ES-I3 (cell line): Measurements from ENCODE around the gene FBN1.
A peak's percentile ranks its signal among the peaks of the same experiment; 100 is the strongest.

Source experiments
- H3K36me3 ChIP-seq: 2 replicates; pipeline ENCODE4 v1.6.1; 2013; ENCODE audit warnings: mild to moderate bottlenecking, low read length, control low read depth, moderate library complexity; ENCODE audit not compliant: insufficient read depth
- H3K4me1 ChIP-seq: 2 replicates; pipeline ENCODE4 v1.6.1; 2013; ENCODE audit warnings: mild to moderate bottlenecking, control low read depth, low read length; ENCODE audit not compliant: insufficient read depth
- H3K9ac ChIP-seq: 2 replicates; pipeline ENCODE4 v1.6.1; 2013; ENCODE audit warnings: low read depth, mild to moderate bottlenecking, low read length, moderate library complexity
- H3K9me3 ChIP-seq: 2 replicates; pipeline ENCODE4 v1.6.1; 2013; ENCODE audit warnings: mild to moderate bottlenecking, low read length, moderate library complexity; ENCODE audit not compliant: control insufficient read depth, insufficient read depth

The FBN1 gene

GRCh38 chr15:48645558-48646330 lies at the start of gene FBN1:
FBN1 (minus strand) TSS chr15:48645709; CDS start chr15:48644769, 940 bp downstream.
- Histone ChIP-seq H3K4me1 (0 out of 2 replicates have a peak, but pooled peaks cover 5% of the 10 kb centered on the region), H3K36me3 (no peaks in the 10 kb centered on the region), H3K9me3 (no peaks in the 10 kb centered on the region), H3K9ac (peak within 1 kb of the TSS; percentile 89)

- Histone ChIP-seq H3K36me3 (no peaks in the 10 kb centered on the region), H3K4me1 (no peaks in the 10 kb centered on the region), H3K9me3 (no peaks in the 10 kb centered on the region), H3K9ac (no peak overlapping the region)
These were observed 48.0 kb upstream of the FBN1 start for GRCh38 chr15:48693484-48693883.

GRCh38 chr15:48688493-48688892 lies 43.0 kb upstream of the FBN1 start:
- Histone ChIP-seq H3K9me3 (no peaks in the 10 kb centered on the region), H3K36me3 (no peaks in the 10 kb centered on the region), H3K4me1 (no peaks in the 10 kb centered on the region)

GRCh38 chr15:48683991-48684765 lies 38.7 kb upstream of the FBN1 start:
- Histone ChIP-seq H3K9me3 (no peaks in the 10 kb centered on the region), H3K36me3 (no peaks in the 10 kb centered on the region), H3K9ac (no peak overlapping the region), H3K4me1 (no peaks in the 10 kb centered on the region)

More at GRCh38 chr15:48688493-48688892, 43.0 kb upstream of the FBN1 start:
- H3K9ac ChIP-seq = no peak overlapping the region

GRCh38 chr15:48682942-48683651 lies 37.6 kb upstream of the FBN1 start:
- Histone ChIP-seq H3K36me3 (no peaks in the 10 kb centered on the region), H3K4me1 (no peaks in the 10 kb centered on the region), H3K9me3 (no peaks in the 10 kb centered on the region), H3K9ac (no peak overlapping the region)

- Histone ChIP-seq H3K36me3 (no peaks in the 10 kb centered on the region), H3K9me3 (no peaks in the 10 kb centered on the region), H3K4me1 (no peaks in the 10 kb centered on the region), H3K9ac (no peak overlapping the region)
These were observed 35.8 kb upstream of the FBN1 start for GRCh38 chr15:48681353-48681752.

GRCh38 chr15:48680841-48681240 lies 35.3 kb upstream of the FBN1 start:
- H3K4me1 ChIP-seq = no peaks in the 10 kb centered on the region
- H3K9me3 ChIP-seq = no peaks in the 10 kb centered on the region
- H3K36me3 ChIP-seq = no peaks in the 10 kb centered on the region
- H3K9ac ChIP-seq = no peak overlapping the region

GRCh38 chr15:48679952-48680351 lies 34.4 kb upstream of the FBN1 start:
- Histone ChIP-seq H3K36me3 (no peaks in the 10 kb centered on the region), H3K9ac (no peak overlapping the region), H3K4me1 (no peaks in the 10 kb centered on the region), H3K9me3 (no peaks in the 10 kb centered on the region)

GRCh38 chr15:48678851-48679250 lies 33.3 kb upstream of the FBN1 start:
- no peak overlapping the region for H3K9ac ChIP-seq
- no peaks in the 10 kb centered on the region for H3K36me3 ChIP-seq
- no peaks in the 10 kb centered on the region for H3K9me3 ChIP-seq
- H3K4me1 ChIP-seq = no peaks in the 10 kb centered on the region

- Histone ChIP-seq H3K9ac (no peak overlapping the region), H3K36me3 (no peaks in the 10 kb centered on the region), H3K4me1 (no peaks in the 10 kb centered on the region), H3K9me3 (no peaks in the 10 kb centered on the region)
These were observed 32.3 kb upstream of the FBN1 start for GRCh38 chr15:48677821-48678220.

GRCh38 chr15:48675436-48675835 lies 29.9 kb upstream of the FBN1 start:
- Histone ChIP-seq H3K36me3 (no peaks in the 10 kb centered on the region), H3K9me3 (no peaks in the 10 kb centered on the region), H3K9ac (no peak overlapping the region), H3K4me1 (no peaks in the 10 kb centered on the region)

GRCh38 chr15:48674876-48675275 lies 29.4 kb upstream of the FBN1 start:
- Histone ChIP-seq H3K4me1 (no peaks in the 10 kb centered on the region), H3K36me3 (no peaks in the 10 kb centered on the region), H3K9ac (no peak overlapping the region), H3K9me3 (no peaks in the 10 kb centered on the region)

- no peaks in the 10 kb centered on the region for H3K9me3 ChIP-seq
- H3K4me1 ChIP-seq = no peaks in the 10 kb centered on the region
- H3K9ac ChIP-seq = no peak overlapping the region
- no peaks in the 10 kb centered on the region for H3K36me3 ChIP-seq
These were observed 26.7 kb upstream of the FBN1 start for GRCh38 chr15:48672206-48672605.

- no peaks in the 10 kb centered on the region for H3K4me1 ChIP-seq
- H3K36me3 ChIP-seq = no peaks in the 10 kb centered on the region
- no peak overlapping the region for H3K9ac ChIP-seq
- no peaks in the 10 kb centered on the region for H3K9me3 ChIP-seq
These were observed 25.9 kb upstream of the FBN1 start for GRCh38 chr15:48671103-48672022.
